ENCODE results near the gene NSL1.

DNA sequence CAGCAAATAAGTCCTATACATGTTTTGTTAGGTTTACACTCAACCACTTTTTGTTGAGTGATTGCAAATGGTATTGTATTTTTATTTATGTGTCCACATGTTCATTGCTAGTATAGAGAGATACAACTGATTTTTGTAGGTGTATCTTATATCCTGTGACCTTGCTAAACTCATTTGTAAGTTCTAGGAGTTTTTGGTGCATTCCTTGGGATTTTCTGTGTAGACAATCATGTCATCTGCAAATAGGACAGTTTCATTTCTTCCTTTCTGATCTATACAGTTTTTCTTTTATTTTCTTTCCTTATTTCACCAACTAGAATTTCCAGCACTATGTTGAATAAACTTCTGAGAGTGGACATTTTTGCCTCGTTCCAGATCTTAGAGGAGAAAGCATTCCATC is 75.4 kb downstream of the NSL1 start:
- TF ChIP-seq, protein P1, sequence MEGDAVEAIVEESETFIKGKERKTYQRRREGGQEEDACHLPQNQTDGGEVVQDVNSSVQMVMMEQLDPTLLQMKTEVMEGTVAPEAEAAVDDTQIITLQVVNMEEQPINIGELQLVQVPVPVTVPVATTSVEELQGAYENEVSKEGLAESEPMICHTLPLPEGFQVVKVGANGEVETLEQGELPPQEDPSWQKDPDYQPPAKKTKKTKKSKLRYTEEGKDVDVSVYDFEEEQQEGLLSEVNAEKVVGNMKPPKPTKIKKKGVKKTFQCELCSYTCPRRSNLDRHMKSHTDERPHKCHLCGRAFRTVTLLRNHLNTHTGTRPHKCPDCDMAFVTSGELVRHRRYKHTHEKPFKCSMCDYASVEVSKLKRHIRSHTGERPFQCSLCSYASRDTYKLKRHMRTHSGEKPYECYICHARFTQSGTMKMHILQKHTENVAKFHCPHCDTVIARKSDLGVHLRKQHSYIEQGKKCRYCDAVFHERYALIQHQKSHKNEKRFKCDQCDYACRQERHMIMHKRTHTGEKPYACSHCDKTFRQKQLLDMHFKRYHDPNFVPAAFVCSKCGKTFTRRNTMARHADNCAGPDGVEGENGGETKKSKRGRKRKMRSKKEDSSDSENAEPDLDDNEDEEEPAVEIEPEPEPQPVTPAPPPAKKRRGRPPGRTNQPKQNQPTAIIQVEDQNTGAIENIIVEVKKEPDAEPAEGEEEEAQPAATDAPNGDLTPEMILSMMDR (IDR thresholded peaks at IDR 0.05) = no peak
- no peak for TF ChIP-seq POLR2AphosphoS5 (IDR thresholded peaks at IDR 0.05)
- no peak for TF ChIP-seq EP300 (IDR thresholded peaks at IDR 0.05)

Data from suprapubic skin (tissue), 4 donors.